Measurements from ENCODE around the gene ANKS1B.
"Not testable (repeated sequence)": the region's sequence is repeated elsewhere in the genome, so short reads cannot be mapped to it uniquely, and the experiment has no call there.

ANKS1B gene

GRCh38 chr12:99039367-99040120 lies 945.2 kb downstream of the ANKS1B start:
- DNase-seq: no peak

- DNase-seq: no peak
These were observed 948.2 kb downstream of the ANKS1B start for GRCh38 chr12:99036566-99036965.

GRCh38 chr12:99035803-99036202 lies 948.9 kb downstream of the ANKS1B start:
- no peak for DNase-seq

DNA sequence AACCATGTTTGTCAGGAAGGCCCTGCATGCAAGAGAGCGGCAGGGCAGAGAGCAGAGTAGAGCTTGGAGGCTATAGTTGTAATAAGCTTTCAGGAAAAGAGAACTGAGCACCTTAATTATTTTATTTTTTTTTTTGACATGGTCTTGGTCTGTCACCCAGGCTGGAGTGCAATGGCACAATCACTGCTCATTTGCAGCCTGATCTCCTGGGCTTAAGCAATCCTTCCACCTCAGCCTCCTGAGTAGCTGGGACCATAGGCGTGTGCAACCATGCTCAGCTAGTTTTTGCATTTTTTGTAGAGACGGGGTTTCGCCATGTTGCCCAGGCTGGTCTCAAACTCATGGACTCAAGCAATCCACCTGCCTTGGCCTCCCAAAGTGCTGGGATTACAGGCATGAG lies 950.5 kb downstream of the ANKS1B start:
- DNase-seq: not testable (repeated sequence)

DNA sequence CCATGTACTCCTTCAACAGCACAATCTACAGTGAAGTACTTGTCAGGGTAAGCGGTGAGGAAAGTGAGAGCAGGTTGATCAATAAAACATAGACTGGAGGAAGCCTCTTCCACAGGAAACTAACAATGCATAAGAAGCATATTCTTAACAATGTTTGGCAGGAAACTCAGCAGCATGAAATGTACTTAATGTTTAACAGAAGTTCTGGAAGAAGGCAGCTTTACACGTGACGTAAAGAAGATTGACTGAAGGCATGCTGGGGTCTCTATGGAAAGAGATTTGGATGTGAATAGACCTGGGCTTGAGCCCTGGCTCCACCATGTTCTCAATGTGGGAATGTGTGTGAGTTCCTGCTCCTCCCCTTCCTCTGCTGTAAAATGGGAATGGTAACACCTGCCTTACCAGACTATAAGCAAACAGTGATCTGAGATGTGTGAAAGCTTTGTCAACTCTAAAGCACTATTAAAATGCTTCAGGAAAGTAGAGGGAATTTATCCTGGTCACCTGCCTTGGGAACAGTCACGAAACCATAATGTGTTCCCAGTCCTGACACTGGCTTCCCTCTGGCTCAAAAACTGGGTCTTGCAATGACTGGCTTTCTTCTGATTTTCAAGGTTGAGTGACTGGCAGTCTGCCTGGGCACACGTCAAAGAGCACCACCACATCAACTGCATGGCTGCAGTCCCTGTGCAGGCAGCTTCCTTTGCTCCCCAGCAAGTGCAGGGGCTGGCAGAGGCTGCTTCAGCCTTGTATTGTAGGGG lies 955.0 kb downstream of the ANKS1B start:
- no peak for DNase-seq

GRCh38 chr12:99027461-99027860 lies 957.3 kb downstream of the ANKS1B start:
- no peak for DNase-seq

- DNase-seq: no peak
These were observed 957.7 kb downstream of the ANKS1B start for GRCh38 chr12:99027055-99027393.

DNA sequence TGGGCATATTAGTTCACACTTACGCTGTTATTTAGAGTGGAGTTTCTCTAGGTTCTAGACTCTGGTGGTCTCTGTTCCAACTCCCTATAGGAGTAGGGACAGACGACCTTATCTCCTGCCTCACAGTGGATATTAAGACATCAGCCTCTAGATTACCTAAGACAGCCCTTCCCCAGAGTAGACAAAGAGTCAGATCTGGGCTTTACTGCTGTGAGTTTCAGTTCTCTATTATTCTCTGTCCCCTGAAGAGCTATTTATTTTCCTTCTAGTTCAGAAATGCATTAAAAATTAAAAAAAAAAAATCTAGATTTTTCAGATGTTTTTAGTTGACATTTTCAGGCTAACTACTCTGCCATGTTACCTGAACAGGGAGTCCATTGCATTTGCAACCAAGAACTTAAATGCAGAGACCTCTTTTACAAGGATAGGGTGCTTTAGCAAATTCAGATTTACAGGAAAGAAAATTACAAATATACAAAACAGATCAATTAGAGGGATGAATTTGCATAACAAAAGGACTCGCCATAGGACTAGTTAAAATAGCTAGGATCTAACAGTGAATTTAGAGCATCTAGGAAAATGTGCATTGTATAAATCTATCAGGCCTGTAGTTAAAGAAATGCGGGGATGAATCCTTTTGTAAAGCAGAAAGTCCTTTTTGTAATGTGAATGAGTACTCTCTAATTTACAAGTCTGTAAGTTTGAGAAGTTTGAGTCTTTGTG lies 958.2 kb downstream of the ANKS1B start:
- DNase-seq: no peak

DNA sequence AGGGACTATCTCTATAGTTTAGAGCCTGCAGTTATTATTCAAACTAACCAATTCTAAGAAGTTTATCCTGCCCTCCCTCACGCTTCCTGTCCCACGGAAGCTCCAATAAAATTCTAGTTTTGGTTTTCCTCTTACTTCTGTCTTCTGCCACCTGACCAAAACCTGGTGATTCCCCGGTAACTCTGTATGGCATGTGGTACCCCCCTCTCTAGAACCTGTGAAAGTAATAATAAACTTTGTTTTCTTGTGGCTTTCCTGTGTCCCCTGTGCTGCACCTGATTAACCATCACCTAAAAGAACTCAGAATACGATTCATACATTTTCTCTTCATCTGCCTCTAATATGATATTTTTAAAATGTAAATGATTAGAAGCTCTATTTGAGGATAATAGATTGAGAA lies 959.9 kb downstream of the ANKS1B start:
- no peak for DNase-seq

GRCh38 chr12:99024191-99024590 lies 960.5 kb downstream of the ANKS1B start:
- no peak for DNase-seq

GRCh38 chr12:99020871-99021270 lies 963.9 kb downstream of the ANKS1B start:
- DNase-seq: no peak

DNA sequence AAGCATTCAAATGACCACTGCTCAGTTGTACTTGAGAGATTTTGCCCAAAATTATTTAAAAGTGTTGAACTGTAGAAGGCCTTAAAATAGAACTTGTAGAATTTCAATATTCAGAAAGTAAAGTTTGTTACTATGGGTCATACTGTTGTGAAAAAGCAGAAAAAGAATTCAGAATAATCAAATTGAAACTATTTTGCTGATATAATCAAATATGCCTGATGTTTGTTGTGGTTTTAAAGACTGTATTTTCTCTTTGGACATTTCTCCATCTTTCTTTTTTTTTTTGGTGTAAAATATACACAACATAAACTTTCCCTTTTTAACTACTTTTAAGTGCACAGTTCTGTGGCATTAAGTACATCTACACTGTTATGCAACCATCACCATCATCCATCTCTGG lies 964.9 kb downstream of the ANKS1B start:
- DNase-seq: no peak

DNA sequence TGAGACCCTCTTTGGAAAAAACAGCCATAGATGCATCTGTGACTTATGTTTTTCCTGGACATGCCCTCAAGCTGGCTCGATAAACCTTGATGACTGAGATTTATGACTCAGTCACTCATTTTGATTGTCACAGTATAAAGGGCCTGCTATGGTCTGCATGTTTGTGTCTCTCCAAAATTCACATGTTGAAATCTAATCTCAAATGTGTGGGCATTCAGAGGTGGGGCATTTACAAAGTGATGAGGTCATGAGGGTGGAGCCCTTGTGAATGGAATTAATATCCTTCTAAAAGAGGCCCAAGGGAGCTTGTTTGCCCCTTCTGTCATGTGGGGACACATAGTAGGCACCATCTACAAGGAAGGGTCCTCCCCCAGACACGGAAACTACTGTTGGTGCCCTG lies 966.8 kb downstream of the ANKS1B start:
- DNase-seq: no peak

GRCh38 chr12:99009654-99010296 lies 975.0 kb downstream of the ANKS1B start:
- no peak for DNase-seq

- DNase-seq: no peak
These were observed 979.1 kb downstream of the ANKS1B start for GRCh38 chr12:99005601-99006000.

DNA sequence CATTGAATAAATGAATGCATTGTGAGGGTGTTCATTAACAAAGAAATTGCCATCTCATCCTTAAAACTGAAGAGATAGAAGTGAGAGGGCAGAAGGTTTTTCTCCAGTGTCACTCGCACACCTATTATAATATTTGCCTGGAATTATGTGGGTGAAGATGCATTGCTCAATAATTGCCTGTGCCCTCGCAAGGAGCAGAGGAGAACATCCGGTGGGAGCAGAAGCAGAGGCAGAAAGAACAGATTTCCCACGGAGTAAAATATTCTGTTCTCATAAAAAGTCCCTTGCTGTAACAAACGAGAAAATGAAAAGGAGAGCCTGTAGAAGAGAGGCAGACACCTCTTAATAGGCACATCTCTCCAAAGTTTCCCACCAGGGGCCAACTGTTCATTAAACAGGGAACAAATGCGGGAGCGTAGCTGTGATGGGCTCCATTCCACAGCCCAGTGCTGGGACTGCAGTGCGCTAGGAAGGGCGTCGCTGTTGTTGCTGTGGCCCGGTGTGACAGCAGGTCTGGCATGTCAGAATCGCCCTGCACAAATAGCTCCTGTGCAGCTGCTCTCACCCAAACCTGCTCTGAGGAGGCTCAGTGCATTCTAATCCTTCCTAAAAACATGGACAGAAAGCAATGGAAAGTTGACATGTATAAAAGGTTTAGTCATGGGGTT lies 979.8 kb downstream of the ANKS1B start:
- DNase-seq: no peak

DNA sequence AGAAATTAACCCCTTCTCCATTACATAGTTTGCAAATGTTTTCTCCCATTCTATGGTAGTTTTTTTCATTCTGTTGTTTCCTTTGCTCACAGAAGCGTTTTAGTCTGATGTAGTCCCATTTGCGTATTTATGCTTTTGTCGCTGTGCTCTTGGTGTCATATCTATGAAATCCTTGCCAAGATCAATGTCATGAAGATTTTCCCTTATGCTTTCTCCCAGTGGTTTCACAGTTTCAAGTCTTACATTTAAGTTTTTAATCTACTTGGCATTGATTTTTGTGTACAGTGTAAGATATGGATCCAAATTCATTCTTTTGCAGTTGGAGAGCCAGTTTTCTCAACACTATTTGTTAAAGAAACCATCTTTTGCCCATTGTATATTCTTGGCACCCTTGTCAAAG lies 982.0 kb downstream of the ANKS1B start:
- no peak for DNase-seq

DNA sequence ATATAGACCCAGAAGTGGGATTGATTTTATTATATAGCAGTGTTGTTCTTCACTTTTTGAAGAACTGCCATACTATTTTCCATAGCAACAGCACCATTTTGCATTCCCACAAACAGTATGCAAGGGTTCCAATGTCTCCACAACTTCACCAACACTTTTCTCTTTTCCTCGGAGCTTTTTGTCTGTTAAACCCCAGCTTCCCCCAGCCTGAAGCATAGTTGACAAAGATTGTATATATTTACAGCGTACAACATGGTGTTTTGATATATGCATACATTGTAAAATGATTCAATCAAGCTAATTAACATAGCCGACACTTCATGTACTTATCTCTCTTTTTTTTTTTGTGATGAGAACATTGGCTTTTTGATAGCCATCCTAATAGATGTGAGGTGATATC lies 982.6 kb downstream of the ANKS1B start:
- no peak for DNase-seq

DNA sequence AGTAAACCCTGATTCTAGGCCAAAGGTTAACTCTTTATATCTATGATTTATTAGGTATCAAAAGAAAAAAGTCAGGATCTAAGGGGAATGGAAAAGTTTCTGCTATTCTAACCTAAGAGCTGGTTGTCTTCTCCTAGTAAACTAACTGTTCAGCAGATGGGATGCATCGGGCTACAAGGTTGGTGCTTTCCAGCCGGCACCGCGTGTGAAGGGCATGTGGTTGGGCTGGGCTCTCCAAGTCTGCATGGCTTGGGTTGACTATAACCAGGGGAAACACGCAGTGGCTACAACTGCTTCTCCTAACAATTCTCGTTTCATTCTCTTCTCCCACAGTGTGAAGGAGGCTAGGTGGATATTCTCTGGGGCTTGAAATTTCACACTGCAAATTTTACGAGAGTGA lies 985.2 kb downstream of the ANKS1B start:
- DNase-seq: no peak

DNA sequence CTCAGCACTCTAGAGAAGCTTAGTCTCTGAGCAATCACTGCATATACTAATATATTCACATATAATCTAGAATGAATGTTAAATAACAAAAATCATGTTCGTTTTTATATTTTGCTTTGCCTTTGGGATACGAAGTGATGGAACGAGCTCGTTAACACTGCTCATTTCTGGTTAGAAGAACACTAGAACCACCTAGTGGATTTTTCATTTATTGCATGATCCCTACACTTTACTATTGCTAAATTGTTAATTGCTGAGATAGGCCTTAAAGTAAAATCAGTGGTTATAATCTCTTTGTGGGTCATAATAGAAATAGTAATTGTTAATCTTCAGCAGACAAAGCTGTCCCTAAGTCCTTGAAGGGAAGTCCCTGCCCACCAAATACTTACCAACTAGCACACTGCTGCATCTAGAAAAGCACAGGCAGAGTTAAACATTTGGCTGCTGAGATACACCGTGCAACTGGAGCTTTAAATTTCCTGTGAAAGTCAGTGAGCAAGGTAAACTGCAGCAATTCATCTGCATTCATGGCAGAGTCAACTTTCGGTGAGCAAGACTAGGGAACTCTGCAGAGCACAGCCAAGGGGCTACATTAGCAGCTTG lies 985.9 kb downstream of the ANKS1B start:
- DNase-seq: peak in 1 of 2 experiments; percentile 58

DNA sequence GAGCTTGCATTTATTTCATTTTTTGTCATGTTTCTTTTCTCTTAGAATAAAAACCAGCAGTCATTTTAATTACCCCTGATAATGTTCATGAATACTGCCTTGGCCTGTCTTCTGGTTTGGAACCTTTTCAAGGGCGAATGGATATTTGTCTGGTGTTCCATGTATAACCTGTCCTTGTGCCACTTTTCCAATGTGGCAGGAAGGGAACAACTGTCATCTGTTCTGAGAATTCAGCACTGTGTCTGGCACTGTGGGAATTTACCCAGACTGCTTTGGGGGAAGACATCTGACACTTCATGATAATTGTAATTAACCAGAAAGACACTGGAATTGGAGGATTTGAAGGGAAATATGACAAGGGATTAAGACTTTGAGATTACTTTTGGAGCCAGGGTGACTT lies 986.8 kb downstream of the ANKS1B start:
- DNase-seq: no peak

DNA sequence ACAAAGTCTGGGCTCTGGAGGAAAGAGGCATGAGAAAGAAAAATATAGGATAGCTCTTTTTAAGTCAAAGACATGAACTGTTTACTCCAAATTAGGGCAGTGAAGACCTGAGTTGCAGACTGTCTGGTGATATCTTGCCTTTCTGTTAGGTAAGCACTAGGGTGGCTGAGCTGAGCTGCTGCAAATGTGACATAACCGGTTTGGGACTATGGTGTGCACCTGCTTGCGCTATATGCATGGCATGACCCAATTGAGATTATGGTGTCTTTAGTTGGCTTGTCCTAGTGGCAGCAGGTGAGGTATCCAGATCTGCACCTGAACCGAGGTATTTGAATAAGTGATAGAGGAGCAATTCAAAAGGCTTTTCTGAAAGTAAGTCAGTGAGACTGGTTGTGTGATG lies 994.1 kb downstream of the ANKS1B start:
- no peak for DNase-seq

All from NCI-H1930 (cell line).